ENCODE data around the gene FOXRED1.
"Not testable (repeated sequence)": the region's sequence is repeated elsewhere in the genome, so short reads cannot be mapped to it uniquely, and the experiment has no call there.

FOXRED1 gene

GRCh38 chr11:126277322-126277721 is 8.4 kb downstream of the FOXRED1 start:
- DNase-seq (ENCODE audit: low read depth, low spot score), result no peak

- DNase-seq (ENCODE audit: low read depth, low spot score), result no peak
These were observed 8.8 kb downstream of the FOXRED1 start for GRCh38 chr11:126277780-126278179.

- DNase-seq (ENCODE audit: low read depth, low spot score), result no peak
These were observed 10.2 kb downstream of the FOXRED1 start for GRCh38 chr11:126279191-126279590.

GRCh38 chr11:126280595-126280994 is 11.6 kb downstream of the FOXRED1 start:
- no peak for DNase-seq (ENCODE audit: low read depth, low spot score)

GRCh38 chr11:126281245-126281644 is 12.3 kb downstream of the FOXRED1 start:
- no peak for DNase-seq (ENCODE audit: low read depth, low spot score)

GRCh38 chr11:126281666-126282175 is 12.8 kb downstream of the FOXRED1 start:
- DNase-seq (ENCODE audit: low read depth, low spot score), result no peak

GRCh38 chr11:126282361-126282735 is 13.4 kb downstream of the FOXRED1 start:
- DNase-seq (ENCODE audit: low read depth, low spot score), result no peak

GRCh38 chr11:126282736-126283591 is 14.0 kb downstream of the FOXRED1 start, which contains the start of gene TIRAP:
TIRAP (plus strand) TSS chr11:126283093; CDS start chr11:126290895, 7,802 bp downstream.
- DNase-seq (ENCODE audit: low read depth, low spot score), result peak; percentile 30

GRCh38 chr11:126284829-126285228 is 15.9 kb downstream of the FOXRED1 start:
- DNase-seq (ENCODE audit: low read depth, low spot score), result peak; percentile 69

- DNase-seq (ENCODE audit: low read depth, low spot score), result no peak
These were observed 19.3 kb downstream of the FOXRED1 start for GRCh38 chr11:126288237-126288636.

- DNase-seq (ENCODE audit: low read depth, low spot score), result no peak
These were observed 21.9 kb downstream of the FOXRED1 start for GRCh38 chr11:126290887-126291286.

GRCh38 chr11:126293726-126294125 is 24.8 kb downstream of the FOXRED1 start:
- no peak for DNase-seq (ENCODE audit: low read depth, low spot score)

- DNase-seq (ENCODE audit: low read depth, low spot score), result no peak
These were observed 28.1 kb downstream of the FOXRED1 start for GRCh38 chr11:126297004-126297403.

GRCh38 chr11:126303623-126304456 is 34.9 kb downstream of the FOXRED1 start, which contains the start of gene DCPS:
DCPS (plus strand) TSS chr11:126304060; CDS start chr11:126304081, 21 bp downstream.
- DNase-seq (ENCODE audit: low read depth, low spot score), result peak; percentile 63

- no peak for DNase-seq (ENCODE audit: low read depth, low spot score)
These were observed 35.6 kb downstream of the FOXRED1 start for GRCh38 chr11:126304457-126305075.

GRCh38 chr11:126305699-126306098 is 36.7 kb downstream of the FOXRED1 start:
- no peak for DNase-seq (ENCODE audit: low read depth, low spot score)

GRCh38 chr11:126307706-126308105 is 38.8 kb downstream of the FOXRED1 start:
- no peak for DNase-seq (ENCODE audit: low read depth, low spot score)

- no peak for DNase-seq (ENCODE audit: low read depth, low spot score)
These were observed 39.3 kb downstream of the FOXRED1 start for GRCh38 chr11:126308271-126308671.

GRCh38 chr11:126308771-126309170 is 39.8 kb downstream of the FOXRED1 start:
- not testable (repeated sequence) for DNase-seq (ENCODE audit: low read depth, low spot score)

- DNase-seq (ENCODE audit: low read depth, low spot score), result peak; percentile 26
These were observed 41.4 kb downstream of the FOXRED1 start for GRCh38 chr11:126310200-126310991.

GRCh38 chr11:126310992-126311310 is 42.0 kb downstream of the FOXRED1 start:
- DNase-seq (ENCODE audit: low read depth, low spot score), result no peak
